Activated CD8-positive, alpha-beta memory T cell treated with anti-CD3 and anti-CD28 coated beads for 48 hours (primary cell): ENCODE results near the gene LAPTM5.
"Not testable (repeated sequence)": the region's sequence is repeated elsewhere in the genome, so short reads cannot be mapped to it uniquely, and the experiment has no call there.

Experiments
- DNase-seq, 3 experiments: peaks; one replicate each; pipeline ENCODE4 v3.0.0-alpha.2; 2020; ENCODE audit warnings: low read depth in 2 of 3, low spot score in 2 of 3

LAPTM5 gene

DNA sequence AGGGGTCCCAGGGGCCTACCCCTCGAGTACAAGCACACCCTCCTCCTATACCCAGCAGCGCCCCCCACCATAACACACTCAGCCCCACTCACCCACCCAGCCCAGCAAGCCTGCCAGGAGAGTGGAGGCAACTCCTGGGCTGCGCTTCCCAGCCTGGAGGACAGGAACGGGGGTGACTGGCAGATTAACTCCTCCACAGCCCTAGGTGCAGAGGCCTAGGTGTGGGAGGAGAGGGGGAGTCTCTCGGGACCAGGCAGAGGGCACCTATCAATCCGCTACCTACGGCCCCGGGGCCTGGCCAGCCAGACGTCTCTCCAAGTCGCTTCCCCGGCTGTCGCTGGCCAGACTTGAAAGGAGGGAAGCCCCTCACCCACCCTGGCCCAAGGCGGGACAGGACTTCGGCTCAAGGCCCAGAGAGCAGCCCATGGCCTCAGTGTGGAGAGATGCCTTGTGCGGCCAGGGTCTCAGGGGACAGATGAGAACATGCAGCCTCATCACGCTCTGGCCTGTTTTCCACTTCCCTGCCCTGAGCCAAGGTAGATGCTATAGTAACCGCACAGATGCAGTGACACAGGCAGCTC, 59.1 kb downstream of the LAPTM5 start:
- DNase-seq, result no peak

DNA sequence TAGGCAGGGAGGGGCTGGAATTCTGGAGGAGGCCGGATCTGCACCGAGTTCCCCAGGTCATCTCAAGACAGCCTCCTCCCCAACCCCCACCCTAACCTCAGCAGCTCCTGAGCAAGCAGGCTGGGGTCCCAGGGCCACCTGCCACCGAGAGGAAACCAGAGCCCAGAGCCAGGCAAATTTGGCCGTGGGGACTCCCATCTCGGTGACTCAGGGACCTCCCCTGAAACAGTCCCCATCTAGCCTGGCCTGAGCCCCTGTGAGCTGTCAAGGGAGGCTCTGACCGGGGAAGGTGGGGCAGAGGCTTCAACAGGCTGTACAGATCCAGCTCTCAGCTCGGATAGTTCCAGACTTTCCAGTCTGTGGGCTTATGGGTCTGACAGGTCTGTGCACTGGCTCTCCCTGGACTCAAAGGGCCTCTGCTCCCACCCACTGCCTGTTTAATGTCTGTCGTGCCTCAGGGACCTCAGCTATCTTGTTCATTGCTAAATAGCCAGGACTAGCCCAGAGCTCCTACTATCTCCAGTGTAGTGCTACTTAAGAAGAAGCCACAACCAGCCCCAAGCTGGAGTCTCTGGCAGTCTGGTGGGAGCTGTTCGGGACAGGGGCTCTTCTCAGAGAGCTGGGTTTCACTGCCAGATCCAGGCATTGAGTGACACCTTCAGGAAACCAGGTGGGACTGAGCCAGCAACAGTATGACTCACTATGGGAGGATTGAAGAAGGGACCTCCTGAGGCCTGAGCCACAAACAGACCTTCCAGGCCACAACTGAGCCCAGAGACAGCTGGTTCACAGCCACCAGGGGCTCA, 59.8 kb downstream of the LAPTM5 start:
- no peak for DNase-seq

- DNase-seq, result no peak
Measured at GRCh38 chr1:30696831-30697230, 60.7 kb downstream of the LAPTM5 start.

DNA sequence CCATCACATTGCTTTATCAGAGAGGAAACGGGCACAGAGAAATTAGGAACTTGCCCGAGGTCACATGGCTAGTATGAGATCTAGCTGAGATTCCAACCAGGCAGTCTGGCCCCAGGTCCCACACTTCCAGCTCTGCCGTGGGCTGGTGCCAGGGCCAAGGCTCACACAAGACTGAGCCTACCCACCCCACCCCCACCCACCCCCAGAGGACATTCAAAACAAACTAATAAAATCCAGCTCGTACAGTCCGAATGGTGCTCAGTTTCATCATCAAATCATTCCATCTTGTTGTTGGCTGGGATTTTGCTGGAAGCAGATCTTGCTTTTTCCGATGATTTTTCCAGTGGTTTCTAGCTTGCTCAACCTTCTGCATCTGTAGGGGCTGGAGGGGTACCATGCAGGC, 62.1 kb downstream of the LAPTM5 start:
- DNase-seq, result no peak

GRCh38 chr1:30694280-30695175, 63.0 kb downstream of the LAPTM5 start:
- no peak for DNase-seq

- DNase-seq, result no peak
Measured at GRCh38 chr1:30693822-30694221, 63.8 kb downstream of the LAPTM5 start.

DNA sequence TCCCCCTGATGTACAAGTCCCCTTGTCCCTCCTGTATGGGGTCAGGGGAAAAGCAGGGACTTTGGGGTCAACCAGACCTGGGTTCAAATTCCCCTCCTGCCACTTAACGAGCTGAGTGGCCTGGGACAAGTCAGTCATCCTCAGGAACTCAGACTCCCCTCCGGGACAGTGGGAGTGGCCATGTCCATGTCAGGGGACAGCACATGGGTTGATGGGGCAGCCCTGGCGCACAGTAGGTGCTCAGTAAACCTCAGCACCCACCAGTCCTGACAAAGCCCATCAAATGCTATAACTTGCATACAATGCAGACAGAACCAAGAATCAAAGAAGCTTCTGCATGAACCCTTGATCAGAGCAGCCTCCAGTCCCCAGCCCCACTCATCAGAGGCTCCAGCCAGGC, 64.2 kb downstream of the LAPTM5 start:
- no peak for DNase-seq

GRCh38 chr1:30692948-30693301, 64.6 kb downstream of the LAPTM5 start:
- no peak for DNase-seq

DNA sequence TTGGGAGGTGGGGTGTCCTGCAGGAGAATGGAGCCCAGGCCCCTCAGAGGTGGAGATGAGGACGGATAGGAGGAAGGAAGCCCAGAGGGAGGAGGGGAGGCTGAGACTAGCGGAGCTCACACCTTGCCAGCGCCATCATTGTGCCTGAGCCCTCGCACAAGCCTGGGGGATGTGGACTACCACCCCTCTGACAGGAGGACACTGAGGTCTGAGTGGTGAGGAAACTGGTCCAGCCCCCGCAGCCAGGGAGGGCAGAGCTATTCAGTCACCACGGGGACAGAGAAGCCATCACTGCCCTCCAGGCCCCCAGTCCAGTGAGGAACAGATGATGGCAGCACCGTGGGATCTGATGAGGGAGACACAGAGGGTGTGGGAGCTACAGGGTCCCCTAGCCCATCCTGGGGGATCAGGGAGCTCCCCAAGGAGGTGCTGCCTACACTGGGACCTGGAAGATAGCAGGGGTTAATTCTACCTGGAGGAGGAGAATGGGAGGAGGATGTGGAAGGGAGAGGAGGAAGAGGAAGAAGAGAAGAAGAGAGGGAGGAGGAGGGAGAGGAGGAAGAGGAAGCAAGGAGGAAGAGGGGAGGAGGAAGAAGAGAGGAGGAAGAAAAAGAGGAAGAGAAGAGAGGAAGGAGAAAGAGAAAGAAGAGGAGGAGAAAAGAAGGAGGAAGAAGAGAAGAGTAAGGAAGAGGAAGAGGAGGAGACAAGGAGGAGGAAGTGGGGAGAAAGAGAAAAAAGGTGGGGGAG, 65.2 kb downstream of the LAPTM5 start:
- no peak for DNase-seq

DNA sequence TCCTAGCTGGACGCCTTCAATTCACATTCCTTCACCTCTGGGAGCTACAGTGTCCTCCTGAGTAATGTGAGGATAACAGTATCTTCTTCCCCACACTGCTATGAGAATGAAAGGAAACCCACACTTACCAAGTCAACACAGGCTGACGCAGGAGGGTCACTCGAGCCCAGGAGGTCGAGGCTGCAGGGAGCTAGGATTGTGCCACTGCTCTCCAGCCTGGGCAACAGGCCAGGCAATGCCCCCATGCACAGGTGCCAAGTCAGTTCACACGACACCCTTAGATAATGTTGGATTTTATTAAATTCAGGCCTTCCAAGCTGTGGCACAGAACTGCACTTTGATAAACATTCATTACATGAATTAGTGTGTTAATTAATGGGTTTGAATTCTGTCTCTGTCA, 66.1 kb downstream of the LAPTM5 start:
- no peak for DNase-seq

GRCh38 chr1:30689901-30690645, 67.5 kb downstream of the LAPTM5 start:
- DNase-seq, result no peak

GRCh38 chr1:30688920-30689794, 68.4 kb downstream of the LAPTM5 start:
- no peak for DNase-seq

DNA sequence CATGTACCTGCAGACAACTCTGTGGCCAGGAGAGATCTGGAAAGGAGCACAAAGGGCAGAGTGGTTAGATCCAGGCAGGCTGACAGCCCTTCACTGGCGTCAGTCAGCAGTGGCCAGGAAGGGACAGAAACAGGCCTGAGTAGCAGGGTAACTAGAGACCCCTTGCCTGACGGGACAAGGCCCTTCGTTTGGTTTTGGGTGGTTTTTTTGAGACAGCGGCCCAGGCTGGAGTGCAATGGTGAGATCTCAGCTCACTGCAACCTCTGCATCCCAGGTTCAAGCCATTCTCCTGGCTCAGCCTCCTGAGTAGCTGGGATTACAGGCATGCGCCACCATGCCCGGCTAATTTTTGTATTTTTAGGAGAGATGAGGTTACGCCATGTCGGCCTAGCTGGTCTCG, 69.1 kb downstream of the LAPTM5 start:
- DNase-seq, result not testable (repeated sequence)

DNA sequence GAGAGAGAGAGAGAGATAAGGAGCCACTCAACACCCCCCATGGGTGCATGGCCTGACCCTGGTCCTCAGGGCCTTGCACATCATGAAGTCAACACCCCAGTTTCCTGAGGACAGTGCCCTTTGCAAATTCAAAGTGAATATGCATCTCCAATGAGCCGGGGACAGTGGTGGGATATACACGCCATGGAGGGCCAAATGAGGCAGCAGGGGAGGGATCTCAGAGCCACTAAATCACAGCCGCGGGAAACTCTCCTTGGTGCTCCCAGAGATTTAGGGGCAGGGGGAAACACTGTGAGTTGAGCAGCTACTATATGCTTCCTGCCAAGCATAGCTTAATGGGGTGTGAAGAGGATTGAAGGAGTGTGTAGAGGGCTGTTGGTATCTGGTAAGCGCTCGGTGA, 69.7 kb downstream of the LAPTM5 start:
- DNase-seq, result no peak

DNA sequence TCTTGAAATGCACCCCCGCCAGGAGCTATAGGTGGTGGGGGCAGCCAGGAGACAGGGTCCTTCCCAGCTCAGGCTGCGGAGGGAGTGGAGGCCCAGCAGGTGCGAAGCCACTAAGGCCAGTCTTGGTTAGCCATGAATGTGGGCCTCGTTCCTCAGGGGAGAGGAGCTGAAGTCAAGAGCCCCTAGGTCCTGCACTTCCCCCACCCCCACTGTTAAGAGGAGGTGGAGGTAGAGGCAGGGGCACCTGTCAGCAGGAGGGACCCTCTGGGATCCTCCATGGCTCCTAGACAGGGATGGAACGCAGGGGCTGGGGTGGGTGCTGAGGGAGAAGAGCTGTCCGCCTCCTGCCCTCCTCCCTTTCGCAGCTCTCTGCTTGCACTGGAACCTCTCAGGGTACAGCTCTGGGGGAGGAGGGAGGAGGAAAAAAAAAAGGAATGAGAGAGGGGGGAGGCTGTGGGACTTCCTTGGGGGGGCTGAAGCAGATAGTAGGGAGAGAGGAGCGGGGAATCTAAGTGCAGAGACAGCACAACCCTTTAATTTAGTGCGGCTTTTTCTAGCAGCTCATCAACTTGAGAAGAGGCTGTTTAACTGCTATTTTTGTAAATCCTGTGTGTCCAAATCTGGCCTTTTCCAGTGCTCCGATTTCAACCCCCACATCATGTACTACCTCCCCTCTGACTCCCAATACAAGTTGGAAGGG, 71.2 kb downstream of the LAPTM5 start:
- DNase-seq, result no peak

- DNase-seq, result no peak
Measured at GRCh38 chr1:30685796-30686165, 71.8 kb downstream of the LAPTM5 start.

GRCh38 chr1:30684881-30685795, 72.4 kb downstream of the LAPTM5 start:
- no peak for DNase-seq

DNA sequence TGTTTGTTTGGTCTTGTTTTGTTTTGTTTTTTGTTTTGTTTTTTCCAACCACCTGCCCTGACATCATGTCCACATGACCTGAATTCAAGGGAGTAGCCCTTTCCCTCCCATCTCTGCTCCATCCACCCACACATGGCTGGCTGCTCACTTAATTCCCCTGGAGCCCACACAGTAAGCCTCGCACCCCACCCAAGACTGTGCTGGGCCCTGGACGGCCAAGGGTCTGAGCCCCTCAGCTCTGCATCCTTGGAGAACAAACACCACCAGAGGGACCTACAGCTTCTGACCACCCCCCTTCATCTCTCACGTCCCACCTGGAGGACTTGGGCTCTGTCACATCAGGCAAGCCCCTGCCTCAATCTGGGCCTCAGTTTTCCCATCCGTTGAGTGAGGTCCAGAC, 73.3 kb downstream of the LAPTM5 start:
- DNase-seq, result no peak
